MM.1S (cell line): ENCODE measurements around the gene EVI5L.

Source experiments
- DNase-seq: peaks from one replicate; pipeline ENCODE4 v3.0.0-alpha.2; 2015
- H2AFZ ChIP-seq: fragments of 300-600 bp; sonication (generic); 2 replicates; pipeline ENCODE4 v1.6.0; 2016; ENCODE audit warnings: antibody characterized with exemption, low read length
- H3F3A ChIP-seq: fragments of 300-600 bp; sonication (generic); 2 replicates; pipeline ENCODE4 v1.6.1; 2016; ENCODE audit warnings: mild to moderate bottlenecking, antibody characterized with exemption, low read length, moderate library complexity, mixed read lengths; ENCODE audit not compliant: insufficient read depth
- H3K27ac ChIP-seq: fragments of 300-600 bp; sonication (generic); 2 replicates; pipeline ENCODE4 v1.5.1; 2016; ENCODE audit warnings: mild to moderate bottlenecking, low read length
- H3K27me3 ChIP-seq: fragments of 300-600 bp; sonication (generic); replicated peaks from 2 replicates; pipeline ENCODE4 v1.6.0; 2016; ENCODE audit warnings: low read length; ENCODE audit not compliant: insufficient read depth
- H3K36me3 ChIP-seq: fragments of 300-600 bp; sonication (generic); replicated peaks from 2 replicates; pipeline ENCODE4 v1.6.1; 2016; ENCODE audit warnings: mild to moderate bottlenecking, low read length, mixed read lengths; ENCODE audit not compliant: insufficient read depth
- H3K4me1 ChIP-seq: fragments of 300-600 bp; sonication (generic); 2 replicates; pipeline ENCODE4 v1.6.1; 2016; ENCODE audit warnings: low read length, mixed read lengths
- H3K4me2 ChIP-seq: fragments of 300-600 bp; sonication (generic); 2 replicates; pipeline ENCODE4 v1.6.0; 2016; ENCODE audit warnings: low read depth, low read length
- H3K4me3 ChIP-seq: fragments of 300-600 bp; sonication (generic); 2 replicates; pipeline ENCODE4 v1.5.1; 2016; ENCODE audit warnings: low read length, mixed read lengths
- H3K79me2 ChIP-seq: fragments of 300-600 bp; sonication (generic); 2 replicates; pipeline ENCODE4 v1.6.1; 2016; ENCODE audit warnings: mixed run types, low read length, mixed read lengths
- H3K9ac ChIP-seq: fragments of 300-600 bp; sonication (generic); 2 replicates; pipeline ENCODE4 v1.6.1; 2016; ENCODE audit warnings: low read length, mixed read lengths
- H3K9me2 ChIP-seq: fragments of 300-600 bp; sonication (generic); replicated peaks from 2 replicates; pipeline ENCODE4 v1.6.1; 2016; ENCODE audit warnings: mild to moderate bottlenecking, low read length, mixed read lengths; ENCODE audit not compliant: insufficient read depth
- H3K9me3 ChIP-seq: fragments of 300-600 bp; sonication (generic); replicated peaks from 2 replicates; pipeline ENCODE4 v1.6.1; 2016; ENCODE audit warnings: mild to moderate bottlenecking, low read length, mixed read lengths; ENCODE audit not compliant: insufficient read depth
- H4K20me1 ChIP-seq: fragments of 300-600 bp; sonication (generic); 2 replicates; pipeline ENCODE4 v1.6.1; 2016; ENCODE audit warnings: mild to moderate bottlenecking, low read length, moderate library complexity, mixed read lengths; ENCODE audit not compliant: insufficient read depth
- EZH2 ChIP-seq: fragments of 300-600 bp; sonication (generic); optimal IDR thresholded peaks from 2 replicates; pipeline ENCODE3; 2017; ENCODE audit warnings: low read depth, mild to moderate bottlenecking, antibody characterized with exemption, low read length, mixed read lengths
- EZH2phosphoT487 ChIP-seq: fragments of 300-600 bp; sonication (generic); IDR thresholded peaks from 2 replicates; pipeline ENCODE4 v1.6.1; 2018; ENCODE audit warnings: antibody characterized with exemption, low read length
- TF ChIP-seq, protein P1 (sequence below): fragments of 300-600 bp; sonication (generic); IDR thresholded peaks from 2 replicates; pipeline ENCODE4 v1.5.1; 2016; ENCODE audit warnings: antibody characterized with exemption, low read length, mixed read lengths

EVI5L gene

GRCh38 chr19:7788178-7788932 is 41.7 kb upstream of the EVI5L start:
- H3K9me2 ChIP-seq: no peaks in the 10 kb centered on the region
- H3F3A ChIP-seq: no peaks in the 10 kb centered on the region
- no peaks in the 10 kb centered on the region for H3K79me2 ChIP-seq
- no peak overlapping the region for H2AFZ ChIP-seq
- H3K9me3 ChIP-seq: no peaks in the 10 kb centered on the region
- H3K4me1 ChIP-seq: no peaks in the 10 kb centered on the region
- no peaks in the 10 kb centered on the region for H4K20me1 ChIP-seq
- H3K4me3 ChIP-seq: no peak overlapping the region
- TF ChIP-seq EZH2phosphoT487 (no peak), EZH2 (no peak)
- TF ChIP-seq, protein P1, sequence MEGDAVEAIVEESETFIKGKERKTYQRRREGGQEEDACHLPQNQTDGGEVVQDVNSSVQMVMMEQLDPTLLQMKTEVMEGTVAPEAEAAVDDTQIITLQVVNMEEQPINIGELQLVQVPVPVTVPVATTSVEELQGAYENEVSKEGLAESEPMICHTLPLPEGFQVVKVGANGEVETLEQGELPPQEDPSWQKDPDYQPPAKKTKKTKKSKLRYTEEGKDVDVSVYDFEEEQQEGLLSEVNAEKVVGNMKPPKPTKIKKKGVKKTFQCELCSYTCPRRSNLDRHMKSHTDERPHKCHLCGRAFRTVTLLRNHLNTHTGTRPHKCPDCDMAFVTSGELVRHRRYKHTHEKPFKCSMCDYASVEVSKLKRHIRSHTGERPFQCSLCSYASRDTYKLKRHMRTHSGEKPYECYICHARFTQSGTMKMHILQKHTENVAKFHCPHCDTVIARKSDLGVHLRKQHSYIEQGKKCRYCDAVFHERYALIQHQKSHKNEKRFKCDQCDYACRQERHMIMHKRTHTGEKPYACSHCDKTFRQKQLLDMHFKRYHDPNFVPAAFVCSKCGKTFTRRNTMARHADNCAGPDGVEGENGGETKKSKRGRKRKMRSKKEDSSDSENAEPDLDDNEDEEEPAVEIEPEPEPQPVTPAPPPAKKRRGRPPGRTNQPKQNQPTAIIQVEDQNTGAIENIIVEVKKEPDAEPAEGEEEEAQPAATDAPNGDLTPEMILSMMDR: no peak
- H3K9ac ChIP-seq: no peak overlapping the region
- H3K36me3 ChIP-seq: no peaks in the 10 kb centered on the region
- H3K27me3 ChIP-seq: peaks cover 95% of the 10 kb centered on the region
- no peak overlapping the region for H3K27ac ChIP-seq
- DNase-seq: no peak
- H3K4me2 ChIP-seq: no peak overlapping the region

DNA sequence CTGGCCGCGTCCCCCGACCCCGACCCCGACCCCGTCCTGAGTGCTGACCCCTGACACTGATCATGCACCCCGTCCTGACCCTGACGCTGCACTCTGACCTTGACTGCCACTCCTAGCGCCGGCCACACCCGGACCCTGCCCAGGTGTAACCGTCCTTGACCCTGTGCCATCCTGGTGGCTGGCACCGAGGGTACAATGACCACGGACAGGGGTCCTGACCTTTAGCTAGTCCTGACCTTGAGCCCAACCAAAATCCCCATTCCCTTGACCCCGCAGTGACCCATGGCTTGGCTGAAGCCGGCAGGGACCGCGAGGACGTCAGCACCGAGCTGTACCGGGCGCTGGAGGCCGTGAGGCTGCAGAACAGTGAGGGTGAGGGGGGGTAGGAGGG is 41.1 kb upstream of the EVI5L start:
- Histone ChIP-seq H3K9ac (no peak overlapping the region), H3K79me2 (no peaks in the 10 kb centered on the region), H2AFZ (no peak overlapping the region), H3K36me3 (no peaks in the 10 kb centered on the region), H3K9me2 (no peaks in the 10 kb centered on the region), H3K4me2 (no peak overlapping the region), H3K4me3 (no peak overlapping the region), H4K20me1 (no peaks in the 10 kb centered on the region), H3K4me1 (no peaks in the 10 kb centered on the region), H3F3A (no peaks in the 10 kb centered on the region), H3K27me3 (peaks cover 95% of the 10 kb centered on the region), H3K9me3 (no peaks in the 10 kb centered on the region), H3K27ac (no peak overlapping the region)
- DNase-seq: no peak
- TF ChIP-seq EZH2phosphoT487: no peak
- TF ChIP-seq, protein P1: no peak
- TF ChIP-seq EZH2: no peak

DNA sequence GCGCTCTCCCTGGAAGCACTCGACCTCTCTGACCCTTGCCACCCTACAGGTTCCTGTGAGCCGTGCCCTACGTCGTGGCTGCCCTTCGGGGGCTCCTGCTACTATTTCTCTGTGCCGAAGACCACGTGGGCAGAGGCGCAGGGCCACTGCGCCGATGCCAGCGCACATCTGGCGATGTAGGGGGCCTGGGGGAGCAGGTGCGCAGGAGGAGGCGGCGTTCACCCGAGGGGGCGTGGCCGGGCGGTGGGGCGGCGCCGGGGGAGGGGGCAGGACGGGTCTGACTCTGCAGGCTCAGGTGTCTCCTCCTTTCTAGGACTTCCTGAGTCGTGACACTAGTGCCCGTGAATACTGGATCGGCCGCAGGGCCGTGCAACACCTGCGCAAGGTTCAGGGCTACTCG is 40.6 kb upstream of the EVI5L start:
- Histone ChIP-seq H3K9me2 (no peaks in the 10 kb centered on the region), H3K27ac (no peak overlapping the region), H3K4me3 (no peak overlapping the region), H3K9ac (no peak overlapping the region), H3F3A (no peaks in the 10 kb centered on the region), H3K79me2 (no peaks in the 10 kb centered on the region), H3K4me2 (no peak overlapping the region), H4K20me1 (no peaks in the 10 kb centered on the region), H3K36me3 (no peaks in the 10 kb centered on the region), H3K27me3 (peaks cover 95% of the 10 kb centered on the region), H2AFZ (no peak overlapping the region), H3K9me3 (no peaks in the 10 kb centered on the region), H3K4me1 (no peaks in the 10 kb centered on the region)
- no peak for DNase-seq
- TF ChIP-seq EZH2: no peak
- no peak for TF ChIP-seq EZH2phosphoT487
- TF ChIP-seq, protein P1: no peak
